HEK293 (cell line): Measurements from ENCODE around the gene COX19.

Experiments
- CTCF ChIA-PET: fragments of 350-600 bp; formaldehyde crosslinking; extraction: SDS; loops from one replicate; lab custom pipeline; 2021; ENCODE audit warnings: antibody characterized with exemption; lab: Yijun Ruan, JAX
- POLR2A ChIA-PET: fragments of 300-600 bp; formaldehyde crosslinking; extraction: SDS; loops from one replicate; lab custom pipeline; 2020; ENCODE audit warnings: antibody characterized with exemption, inconsistent platforms; lab: Yijun Ruan, JAX
- H3K27ac ChIP-seq: fragments of 200-500 bp; sonication (Bioruptor generic); 2 replicates; pipeline ENCODE4 v1.5.1; 2014; ENCODE audit warnings: low read depth, low read length, control low read depth, inconsistent platforms; ENCODE audit errors: extremely low read depth
- H3K36me3 ChIP-seq, 2 experiments: fragments of 200-500 bp in 1 of 2; sonication (Bioruptor generic) in 1 of 2; 1 replicate in 1 of 2; 2 replicates in 1 of 2; pipeline ENCODE4 v1.5.1; 2014 to 2017; ENCODE audit warnings: inconsistent platforms in 2 of 2, low read length in 2 of 2; ENCODE audit not compliant: control insufficient read depth in 2 of 2, insufficient read depth in 1 of 2
- H3K4me1 ChIP-seq: fragments of 200-500 bp; sonication (Bioruptor generic); 2 replicates; pipeline ENCODE4 v1.5.1; 2014; ENCODE audit warnings: mild to moderate bottlenecking, low read length, inconsistent platforms; ENCODE audit not compliant: control insufficient read depth, insufficient read depth
- H3K4me3 ChIP-seq: 2 replicates; pipeline ENCODE4 v1.5.1; 2011; ENCODE audit warnings: low read depth, mild to moderate bottlenecking, control low read depth, low read length, moderate library complexity
- H3K9me3 ChIP-seq: fragments of 200-500 bp; sonication (Bioruptor generic); 2 replicates; pipeline ENCODE4 v1.5.1; 2014; ENCODE audit warnings: low read depth, low read length, inconsistent platforms; ENCODE audit not compliant: control insufficient read depth, insufficient read depth
- GLIS1 ChIP-seq: fragments of 450-650 bp; formaldehyde crosslinking; IDR thresholded peaks from 2 replicates; pipeline ENCODE4 v1.5.1; 2016; ENCODE audit warnings: missing biosample characterization, missing genetic modification characterization
- HOXC10 ChIP-seq: sonication (generic); formaldehyde crosslinking; IDR thresholded peaks from 2 replicates; pipeline ENCODE4 v1.8.1; 2023; ENCODE audit warnings: mild to moderate bottlenecking, missing genetic modification reagents
- KLF7 ChIP-seq: fragments of 450-650 bp; formaldehyde crosslinking; IDR thresholded peaks from 2 replicates; pipeline ENCODE4 v1.5.1; 2016; ENCODE audit warnings: missing biosample characterization, missing genetic modification characterization, borderline replicate concordance
- RBAK ChIP-seq: fragments of 450-650 bp; formaldehyde crosslinking; IDR thresholded peaks from 2 replicates; pipeline ENCODE4 v1.5.1; 2016; ENCODE audit warnings: missing biosample characterization, missing genetic modification characterization
- REST ChIP-seq: fragments of 450-650 bp; formaldehyde crosslinking; IDR thresholded peaks from 2 replicates; pipeline ENCODE4 v1.5.1; 2016; ENCODE audit warnings: missing biosample characterization, missing genetic modification characterization
- SETDB1 ChIP-seq: IDR thresholded peaks from one replicate; pipeline ENCODE4 v1.6.1; 2017; ENCODE audit warnings: mild to moderate bottlenecking, low read length, moderate library complexity, mixed read lengths; ENCODE audit not compliant: insufficient read length
- ZBTB6 ChIP-seq: fragments of 450-650 bp; formaldehyde crosslinking; IDR thresholded peaks from 2 replicates; pipeline ENCODE4 v1.5.1; 2017; ENCODE audit warnings: missing biosample characterization, missing genetic modification characterization
- ZNF16 ChIP-seq: fragments of 450-650 bp; formaldehyde crosslinking; IDR thresholded peaks from 2 replicates; pipeline ENCODE4 v1.5.1; 2016; ENCODE audit warnings: low read depth, missing biosample characterization, missing genetic modification characterization
- ZNF2 ChIP-seq: fragments of 450-650 bp; formaldehyde crosslinking; IDR thresholded peaks from 2 replicates; pipeline ENCODE4 v1.5.1; 2016; ENCODE audit warnings: missing biosample characterization, missing genetic modification characterization
- ZNF202 ChIP-seq: fragments of 450-650 bp; formaldehyde crosslinking; IDR thresholded peaks from 2 replicates; pipeline ENCODE4 v1.5.1; 2016; ENCODE audit warnings: missing biosample characterization, missing genetic modification characterization, borderline replicate concordance
- ZNF280C ChIP-seq: fragments of 450-650 bp; formaldehyde crosslinking; IDR thresholded peaks from 2 replicates; pipeline ENCODE4 v1.5.1; 2016; ENCODE audit warnings: missing biosample characterization, missing genetic modification characterization
- ZNF292 ChIP-seq: fragments of 450-650 bp; formaldehyde crosslinking; IDR thresholded peaks from 2 replicates; pipeline ENCODE4 v1.5.1; 2016; ENCODE audit warnings: low read depth, missing biosample characterization, missing genetic modification characterization, borderline replicate concordance
- ZNF548 ChIP-seq: fragments of 450-650 bp; formaldehyde crosslinking; IDR thresholded peaks from 2 replicates; pipeline ENCODE4 v1.5.1; 2016; ENCODE audit warnings: missing biosample characterization, missing genetic modification characterization
- ZNF549 ChIP-seq: fragments of 450-650 bp; IDR thresholded peaks from 2 replicates; pipeline ENCODE4 v1.5.1; 2018; ENCODE audit warnings: missing biosample characterization, missing genetic modification characterization, mild to moderate bottlenecking, inconsistent platforms, moderate library complexity
- ZNF654 ChIP-seq: fragments of 450-650 bp; formaldehyde crosslinking; IDR thresholded peaks from 2 replicates; pipeline ENCODE4 v1.5.1; 2016; ENCODE audit warnings: low read depth, missing biosample characterization, missing genetic modification characterization
- ZNF677 ChIP-seq: fragments of 450-650 bp; IDR thresholded peaks from 2 replicates; pipeline ENCODE4 v1.5.0; 2018; ENCODE audit warnings: missing biosample characterization, mild to moderate bottlenecking, missing genetic modification characterization, moderate library complexity

COX19 gene

GRCh38 chr7:952548-953441, 22.6 kb downstream of the COX19 start:
- Histone ChIP-seq H3K4me1 (no peaks in the 10 kb centered on the region; the same call in 1 of the 2 replicates), H3K4me3 (no peak overlapping the region), H3K36me3 (no peaks in the 10 kb centered on the region), H3K27ac (no peak overlapping the region), H3K9me3 (no peaks in the 10 kb centered on the region)
- peak; percentile 61; the same call in 1 of the 2 replicates for TF ChIP-seq REST
- no peak for TF ChIP-seq ZNF677 (tag by site-specific recombination)
- TF ChIP-seq GLIS1 (tag by site-specific recombination), result peak; percentile 46; the same call in 1 of the 2 replicates
- ChIA-PET CTCF (interaction anchor here (0.6 to 1.3 kb wide), 5 partner anchors 16 to 217 kb away, joined by 3 to 6 read pairs (median 3); no protein-coding TSS in a partner anchor), POLR2A (no interaction called here)

GRCh38 chr7:951881-952547, 23.3 kb downstream of the COX19 start:
- H3K9me3 ChIP-seq, result no peaks in the 10 kb centered on the region
- no peak overlapping the region for H3K27ac ChIP-seq
- POLR2A ChIA-PET, result no interaction called here
- H3K4me3 ChIP-seq, result no peak overlapping the region
- H3K4me1 ChIP-seq, result no peaks in the 10 kb centered on the region; the same call in 1 of the 2 replicates
- no peak for TF ChIP-seq ZNF549 (tag by site-specific recombination)
- TF ChIP-seq ZNF2, result no peak
- no peak for TF ChIP-seq HOXC10 (CRISPR knock-in tag)
- no peak for TF ChIP-seq RBAK
- no peak for TF ChIP-seq ZNF548
- TF ChIP-seq KLF7 (tag by site-specific recombination), result no peak
- no peak for TF ChIP-seq ZNF202 (tag by site-specific recombination)
- TF ChIP-seq SETDB1, result no peak
- no peak for TF ChIP-seq ZBTB6 (tag by site-specific recombination)
- no peak for TF ChIP-seq ZNF654 (tag by site-specific recombination)
- no peak for TF ChIP-seq ZNF280C (tag by site-specific recombination)
- TF ChIP-seq ZNF16 (tag by site-specific recombination), result no peak
- no peak for TF ChIP-seq ZNF292 (tag by site-specific recombination)
- CTCF ChIA-PET, result interaction anchor here (0.6 to 1.3 kb wide), 2 partner anchors 41 to 82 kb away, joined by 3 to 6 read pairs; no protein-coding TSS in a partner anchor
- no peaks in the 10 kb centered on the region for H3K36me3 ChIP-seq
